HL-60 (cell line): ENCODE data around the gene SRCIN1.

ENCODE experiments used
- DNase-seq, 2 experiments: peaks; one replicate each; pipeline ENCODE4 v3.0.0-alpha.2; 2010 to 2020; ENCODE audit warnings: low read depth in 1 of 2, low spot score in 1 of 2
- H3K27ac ChIP-seq: fragments of 250-450 bp; sonication (Bioruptor Pico); replicated peaks from 2 replicates; pipeline ENCODE4 v1.5.1; 2020; ENCODE audit warnings: mild to moderate bottlenecking, moderate library complexity
- H3K27me3 ChIP-seq: fragments of 250-450 bp; sonication (Bioruptor Pico); 2 replicates; pipeline ENCODE4 v1.5.1; 2021; ENCODE audit warnings: mild to moderate bottlenecking, moderate library complexity; ENCODE audit not compliant: insufficient read depth, poor library complexity, severe bottlenecking
- H3K4me3 ChIP-seq: replicated peaks from 2 replicates; pipeline ENCODE4 v1.5.1; 2011; ENCODE audit warnings: mild to moderate bottlenecking, control low read depth, low read length; ENCODE audit not compliant: insufficient read depth
- GABPA ChIP-seq: IDR thresholded peaks from 2 replicates; pipeline ENCODE4 v1.6.1; 2012; ENCODE audit warnings: low read depth
- POLR2AphosphoS5 ChIP-seq: IDR thresholded peaks from 2 replicates; pipeline ENCODE4 v1.6.1; 2012; ENCODE audit warnings: low read depth
- REST ChIP-seq: IDR thresholded peaks from 2 replicates; pipeline ENCODE4 v1.6.1; 2012; ENCODE audit warnings: low read depth; ENCODE audit not compliant: insufficient replicate concordance
- SPI1 ChIP-seq: IDR thresholded peaks from 2 replicates; pipeline ENCODE4 v1.6.1; 2012; ENCODE audit warnings: low read depth, mild to moderate bottlenecking, borderline replicate concordance
- TF ChIP-seq, protein P1 (sequence below): IDR thresholded peaks from one replicate; pipeline ENCODE4 v1.5.1; 2011; ENCODE audit warnings: low read length, control low read depth, inconsistent platforms; ENCODE audit not compliant: insufficient read depth

Gene SRCIN1

DNA sequence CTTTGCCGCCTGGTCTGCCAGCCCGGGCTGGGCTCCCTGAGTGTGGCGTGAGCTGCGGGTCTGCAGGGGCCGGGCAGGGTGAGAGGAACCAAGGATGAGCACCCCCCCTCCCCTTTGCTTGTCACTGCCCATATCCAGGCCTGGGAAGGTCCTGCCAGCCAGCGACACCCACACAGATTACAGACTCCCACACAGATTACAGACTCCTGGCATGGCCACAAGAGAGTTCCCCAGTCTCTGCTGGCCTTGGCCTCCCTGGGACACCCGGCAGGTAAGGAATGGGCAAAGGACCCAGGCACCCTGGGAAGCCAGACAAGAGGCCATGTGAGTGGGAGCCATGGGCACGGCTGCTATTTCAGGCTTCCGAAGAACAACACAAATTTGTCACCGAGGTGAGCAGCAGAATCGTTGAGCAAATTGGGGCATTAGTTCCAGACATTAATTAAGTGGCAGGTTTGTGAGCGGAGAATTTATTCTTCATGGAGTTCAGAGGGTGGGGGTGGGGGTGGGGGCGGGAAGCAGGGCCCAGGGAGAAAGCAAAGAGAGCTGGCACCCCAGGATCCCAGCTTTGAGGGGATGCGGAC is 41.4 kb downstream of the SRCIN1 start:
- no peak for DNase-seq
- peaks cover 55% of the 10 kb centered on the region for H3K27me3 ChIP-seq
- no peak for TF ChIP-seq POLR2AphosphoS5
- no peak for TF ChIP-seq REST
- no peak for TF ChIP-seq SPI1
- no peak for TF ChIP-seq GABPA
- TF ChIP-seq, protein P1, sequence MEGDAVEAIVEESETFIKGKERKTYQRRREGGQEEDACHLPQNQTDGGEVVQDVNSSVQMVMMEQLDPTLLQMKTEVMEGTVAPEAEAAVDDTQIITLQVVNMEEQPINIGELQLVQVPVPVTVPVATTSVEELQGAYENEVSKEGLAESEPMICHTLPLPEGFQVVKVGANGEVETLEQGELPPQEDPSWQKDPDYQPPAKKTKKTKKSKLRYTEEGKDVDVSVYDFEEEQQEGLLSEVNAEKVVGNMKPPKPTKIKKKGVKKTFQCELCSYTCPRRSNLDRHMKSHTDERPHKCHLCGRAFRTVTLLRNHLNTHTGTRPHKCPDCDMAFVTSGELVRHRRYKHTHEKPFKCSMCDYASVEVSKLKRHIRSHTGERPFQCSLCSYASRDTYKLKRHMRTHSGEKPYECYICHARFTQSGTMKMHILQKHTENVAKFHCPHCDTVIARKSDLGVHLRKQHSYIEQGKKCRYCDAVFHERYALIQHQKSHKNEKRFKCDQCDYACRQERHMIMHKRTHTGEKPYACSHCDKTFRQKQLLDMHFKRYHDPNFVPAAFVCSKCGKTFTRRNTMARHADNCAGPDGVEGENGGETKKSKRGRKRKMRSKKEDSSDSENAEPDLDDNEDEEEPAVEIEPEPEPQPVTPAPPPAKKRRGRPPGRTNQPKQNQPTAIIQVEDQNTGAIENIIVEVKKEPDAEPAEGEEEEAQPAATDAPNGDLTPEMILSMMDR, result no peak
- no peak overlapping the region for H3K27ac ChIP-seq
- H3K4me3 ChIP-seq, result no peak overlapping the region

DNA sequence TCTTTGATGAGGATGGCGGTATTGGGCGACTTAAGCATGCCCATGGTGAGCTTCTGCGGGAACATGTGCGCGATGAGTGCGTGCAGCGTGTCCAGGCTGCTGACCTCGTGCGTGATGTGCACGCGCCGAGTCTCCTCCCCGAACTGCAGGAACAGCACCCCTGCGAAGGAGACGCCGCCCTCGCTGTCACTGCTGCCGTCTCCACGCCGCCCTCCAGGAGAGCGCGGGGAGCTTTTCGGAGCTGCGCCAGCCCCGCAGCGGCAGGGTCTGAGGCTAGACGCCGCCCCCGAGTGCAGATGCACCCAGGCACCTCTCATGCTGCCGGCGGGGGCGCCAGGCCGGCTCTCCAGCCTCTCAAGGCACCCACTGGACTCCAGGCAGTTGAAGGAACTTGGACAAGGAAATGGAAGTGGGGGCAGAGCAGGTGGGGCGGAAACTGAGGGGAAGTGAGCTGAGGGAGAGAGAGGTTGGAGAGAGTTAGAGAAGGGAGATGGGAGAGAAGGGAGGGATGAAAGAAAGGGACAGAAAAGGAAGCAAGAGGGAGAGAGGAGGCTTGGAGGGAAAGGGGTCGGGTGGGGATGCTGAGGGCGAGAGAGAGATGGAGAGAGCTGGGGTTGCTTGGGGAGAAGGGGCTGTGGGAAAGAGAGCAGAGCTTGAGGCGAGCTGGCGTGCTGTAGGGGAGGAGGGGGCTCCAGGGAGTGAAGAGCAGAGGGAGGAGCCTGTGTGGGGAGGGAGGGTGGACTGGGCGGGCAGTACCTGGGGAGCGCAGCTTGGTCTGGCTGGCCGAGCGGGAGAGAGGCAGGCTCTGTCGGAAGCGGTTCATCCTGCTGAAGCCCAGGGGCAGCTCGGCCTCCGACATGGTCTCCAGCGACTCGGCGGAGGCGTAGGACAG is 42.1 kb downstream of the SRCIN1 start:
- no peak overlapping the region for H3K4me3 ChIP-seq
- TF ChIP-seq POLR2AphosphoS5 (no peak), REST (no peak), GABPA (no peak), SPI1 (no peak)
- TF ChIP-seq, protein P1, result no peak
- H3K27me3 ChIP-seq, result peaks cover 53% of the 10 kb centered on the region
- DNase-seq, result no peak
- H3K27ac ChIP-seq, result no peak overlapping the region

DNA sequence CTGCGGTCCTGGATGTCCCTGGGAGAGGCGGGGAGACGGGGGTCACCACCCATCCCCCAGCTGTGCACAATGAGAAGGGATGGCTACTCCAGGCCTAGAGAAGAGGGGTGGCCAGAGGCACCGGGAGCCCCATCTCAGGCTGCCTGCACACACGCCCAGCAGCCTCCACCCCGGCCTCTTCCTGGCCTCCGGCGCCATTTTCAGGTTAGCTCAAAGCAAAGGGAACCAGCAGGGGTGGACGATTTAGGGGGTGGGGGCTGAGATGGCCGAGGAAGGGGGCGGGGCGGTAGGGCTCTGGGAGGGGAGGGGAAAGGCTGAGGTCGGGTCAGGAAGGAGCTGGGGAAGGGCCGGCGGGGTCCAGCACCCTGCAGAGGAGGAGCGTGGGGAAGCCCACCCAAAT is 42.8 kb downstream of the SRCIN1 start:
- Histone ChIP-seq H3K27ac (no peak overlapping the region), H3K4me3 (no peak overlapping the region), H3K27me3 (peaks cover 52% of the 10 kb centered on the region)
- TF ChIP-seq, protein P1, result no peak
- TF ChIP-seq POLR2AphosphoS5 (no peak), REST (no peak), SPI1 (no peak), GABPA (no peak)
- DNase-seq, result no peak
